ENCODE results near the gene FAM20C. TPM values are rescaled to one million over a fixed set of nuclear protein-coding genes. Genes with fewer than 3 reads are reported as not detected.
A peak's percentile ranks its signal among the peaks of the same experiment; 100 is the strongest.

The FAM20C gene
- total RNA-seq, 1 experiment from 2014 or later: 62.6 TPM

DNA sequence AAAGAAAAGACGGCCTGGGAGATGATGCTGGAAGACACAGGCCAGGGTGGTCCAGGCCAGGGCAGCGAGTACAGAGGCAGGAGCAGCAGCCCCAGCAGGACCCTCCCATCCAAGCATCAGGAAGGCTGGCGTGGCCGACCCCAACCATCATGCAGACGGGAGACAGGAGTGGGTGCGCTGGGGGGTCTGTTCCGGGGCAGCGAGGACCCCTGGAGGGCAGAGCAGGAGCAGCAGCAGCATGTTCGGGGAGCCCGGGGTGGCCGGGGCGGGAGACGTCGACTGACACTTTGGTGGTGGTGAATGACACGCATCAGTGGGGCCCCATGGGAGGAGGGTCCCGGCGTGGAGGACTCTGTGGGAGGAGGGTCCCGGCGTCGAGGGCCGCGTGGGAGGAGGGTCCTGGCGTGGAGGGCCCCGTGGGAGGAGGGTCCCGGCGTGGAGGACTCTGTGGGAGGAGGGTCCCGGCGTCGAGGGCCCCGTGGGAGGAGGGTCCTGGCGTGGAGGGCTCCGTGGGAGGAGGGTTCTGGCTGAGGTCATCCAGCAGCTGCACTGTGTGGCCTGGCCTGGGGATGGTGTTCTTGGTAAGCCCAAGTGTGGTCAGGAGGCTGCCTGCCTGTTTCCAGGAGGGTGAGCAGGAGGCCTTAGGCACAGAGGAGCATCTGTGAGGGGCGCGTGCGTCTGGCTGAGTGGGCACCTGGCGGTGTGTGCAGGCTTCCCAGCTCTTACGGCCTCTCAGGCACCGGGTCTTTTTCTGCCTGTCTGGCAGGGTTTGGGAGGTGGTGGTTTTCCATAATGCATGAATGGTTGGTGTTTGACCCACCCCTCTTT lies 38.9 kb downstream of the FAM20C start:
- no peak overlapping the region for H2AK5ac ChIP-seq (ENCODE audit: insufficient read length, low read length)
- H2AFZ ChIP-seq (ENCODE audit: low read length): no peak overlapping the region
- H3K9ac ChIP-seq (ENCODE audit: extremely low read depth, insufficient read length, low read length): no peak overlapping the region
- H3K9me3 ChIP-seq (ENCODE audit: control insufficient read depth, low read depth, low read length): no peaks in the 10 kb centered on the region
- no peak overlapping the region for H3K27ac ChIP-seq (ENCODE audit: insufficient read length, low read depth, low read length)
- H3K27me3 ChIP-seq (ENCODE audit: insufficient read depth, low read length): no peaks in the 10 kb centered on the region
- peak; percentile 47 for DNase-seq
- no peak overlapping the region for H3K18ac ChIP-seq (ENCODE audit: insufficient read length, low read depth, low read length)
- no peak overlapping the region for H3K4me2 ChIP-seq (ENCODE audit: insufficient read depth, insufficient read length, low read length)
- no peak overlapping the region for H4K91ac ChIP-seq (ENCODE audit: insufficient read length, low read depth, low read length)
- H3K27ac Mint-ChIP-seq: peak overlapping the region in 1 of 3 experiments; percentile 22; a peak in 2 of 7 replicates
- H3K23me2 ChIP-seq (ENCODE audit: insufficient read length, low read depth, low read length, poor library complexity, severe bottlenecking): no peaks in the 10 kb centered on the region
- no peaks in the 10 kb centered on the region for H3K27me3 Mint-ChIP-seq (ENCODE audit: low read depth)
- no peaks in the 10 kb centered on the region for H3K9me3 Mint-ChIP-seq
- H3K79me1 ChIP-seq (ENCODE audit: insufficient read depth, low read depth, low read length, poor library complexity, severe bottlenecking): no peaks in the 10 kb centered on the region
- peaks cover 11 to 20% (median 12%) of the 10 kb centered on the region in 3 experiments for H3K36me3 Mint-ChIP-seq (ENCODE audit: insufficient read depth in 1 of 3, low read depth in 3 of 3)
- no peak overlapping the region for H3K56ac ChIP-seq (ENCODE audit: insufficient read length, low read depth, low read length)
- H4K5ac ChIP-seq (ENCODE audit: insufficient read length, low read depth, low read length): no peak overlapping the region
- no peak overlapping the region for H2BK120ac ChIP-seq (ENCODE audit: low read depth, low read length, poor library complexity, severe bottlenecking)
- no peaks in the 10 kb centered on the region for H4K20me1 ChIP-seq (ENCODE audit: control insufficient read depth, insufficient read depth, insufficient read length)
- no peak overlapping the region for H3T11ph ChIP-seq (ENCODE audit: low read length)
- no peak overlapping the region for H4K8ac ChIP-seq (replicated peaks; ENCODE audit: insufficient read length, low read depth, low read length)
- H2BK20ac ChIP-seq (ENCODE audit: low read depth, low read length, poor library complexity, severe bottlenecking): no peak overlapping the region
- H3K4me1 Mint-ChIP-seq: peaks cover 0 to 3% of the 10 kb centered on the region in 2 experiments; a peak in 1 of 4 replicates
- H2BK15ac ChIP-seq (ENCODE audit: low read depth, low read length): no peak overlapping the region
- no peak overlapping the region for H3K4me3 Mint-ChIP-seq
- TF ChIP-seq, protein P1, sequence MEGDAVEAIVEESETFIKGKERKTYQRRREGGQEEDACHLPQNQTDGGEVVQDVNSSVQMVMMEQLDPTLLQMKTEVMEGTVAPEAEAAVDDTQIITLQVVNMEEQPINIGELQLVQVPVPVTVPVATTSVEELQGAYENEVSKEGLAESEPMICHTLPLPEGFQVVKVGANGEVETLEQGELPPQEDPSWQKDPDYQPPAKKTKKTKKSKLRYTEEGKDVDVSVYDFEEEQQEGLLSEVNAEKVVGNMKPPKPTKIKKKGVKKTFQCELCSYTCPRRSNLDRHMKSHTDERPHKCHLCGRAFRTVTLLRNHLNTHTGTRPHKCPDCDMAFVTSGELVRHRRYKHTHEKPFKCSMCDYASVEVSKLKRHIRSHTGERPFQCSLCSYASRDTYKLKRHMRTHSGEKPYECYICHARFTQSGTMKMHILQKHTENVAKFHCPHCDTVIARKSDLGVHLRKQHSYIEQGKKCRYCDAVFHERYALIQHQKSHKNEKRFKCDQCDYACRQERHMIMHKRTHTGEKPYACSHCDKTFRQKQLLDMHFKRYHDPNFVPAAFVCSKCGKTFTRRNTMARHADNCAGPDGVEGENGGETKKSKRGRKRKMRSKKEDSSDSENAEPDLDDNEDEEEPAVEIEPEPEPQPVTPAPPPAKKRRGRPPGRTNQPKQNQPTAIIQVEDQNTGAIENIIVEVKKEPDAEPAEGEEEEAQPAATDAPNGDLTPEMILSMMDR (conservative IDR thresholded peaks at IDR 0.05): peak; percentile 51
- H3K14ac ChIP-seq (ENCODE audit: insufficient read depth, low read length): no peak overlapping the region
- H2BK12ac ChIP-seq (ENCODE audit: insufficient read length, low read depth, low read length): no peak overlapping the region
- no peaks in the 10 kb centered on the region for H3K79me2 ChIP-seq (ENCODE audit: insufficient read depth, low read length)
- no peaks in the 10 kb centered on the region for H3K4me1 ChIP-seq (ENCODE audit: insufficient read depth, low read length)
- no peak overlapping the region for H3K23ac ChIP-seq (ENCODE audit: insufficient read length, low read depth, low read length)
- H3K4ac ChIP-seq (ENCODE audit: low read depth, low read length): no peak overlapping the region
- no peak overlapping the region for H2BK5ac ChIP-seq (ENCODE audit: insufficient read length, low read length)
- no CpG with 5 or more reads among the region's 38 CpGs for WGBS (ENCODE audit: extremely low coverage, insufficient read length, low lambda C conversion rate)
